GM10248 (cell line): Measurements from ENCODE around the gene SIRT7.

Experiments
- CTCF ChIA-PET: fragments of 300-600 bp; sonication (Branson Sonifier 250); formaldehyde crosslinking; extraction: SDS; loops from one replicate; lab custom pipeline; 2021; ENCODE audit warnings: antibody characterized with exemption; lab: Yijun Ruan, JAX
- POLR2A ChIA-PET: fragments of 350-650 bp; sonication (Branson Sonifier 250); formaldehyde crosslinking; extraction: SDS; loops from one replicate; lab custom pipeline; 2020; ENCODE audit warnings: antibody characterized with exemption; lab: Yijun Ruan, JAX
- DNase-seq: peaks from one replicate; pipeline ENCODE4 v3.0.0; 2012; ENCODE audit errors: extremely low spot score
- TF ChIP-seq, protein P1 (sequence below): IDR thresholded peaks from 2 replicates; pipeline ENCODE4 v1.5.1; 2012; ENCODE audit warnings: mild to moderate bottlenecking, low read depth; ENCODE audit errors: extremely low read depth, missing control alignments, control extremely low read depth

Gene SIRT7

GRCh38 chr17:81885454-81885853 is 32.5 kb downstream of the SIRT7 start:
- POLR2A ChIA-PET, result interaction anchor here (1.0 to 1.2 kb wide), 2 partner anchors 10 to 19 kb away, joined by 3 read pairs; no protein-coding TSS in a partner anchor
- TF ChIP-seq, protein P1, sequence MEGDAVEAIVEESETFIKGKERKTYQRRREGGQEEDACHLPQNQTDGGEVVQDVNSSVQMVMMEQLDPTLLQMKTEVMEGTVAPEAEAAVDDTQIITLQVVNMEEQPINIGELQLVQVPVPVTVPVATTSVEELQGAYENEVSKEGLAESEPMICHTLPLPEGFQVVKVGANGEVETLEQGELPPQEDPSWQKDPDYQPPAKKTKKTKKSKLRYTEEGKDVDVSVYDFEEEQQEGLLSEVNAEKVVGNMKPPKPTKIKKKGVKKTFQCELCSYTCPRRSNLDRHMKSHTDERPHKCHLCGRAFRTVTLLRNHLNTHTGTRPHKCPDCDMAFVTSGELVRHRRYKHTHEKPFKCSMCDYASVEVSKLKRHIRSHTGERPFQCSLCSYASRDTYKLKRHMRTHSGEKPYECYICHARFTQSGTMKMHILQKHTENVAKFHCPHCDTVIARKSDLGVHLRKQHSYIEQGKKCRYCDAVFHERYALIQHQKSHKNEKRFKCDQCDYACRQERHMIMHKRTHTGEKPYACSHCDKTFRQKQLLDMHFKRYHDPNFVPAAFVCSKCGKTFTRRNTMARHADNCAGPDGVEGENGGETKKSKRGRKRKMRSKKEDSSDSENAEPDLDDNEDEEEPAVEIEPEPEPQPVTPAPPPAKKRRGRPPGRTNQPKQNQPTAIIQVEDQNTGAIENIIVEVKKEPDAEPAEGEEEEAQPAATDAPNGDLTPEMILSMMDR, result no peak
- CTCF ChIA-PET, result interaction anchor here (1.0 to 2.3 kb wide), 3 partner anchors 11 to 16 kb away, joined by 3 to 10 read pairs (median 4); no protein-coding TSS in a partner anchor
- no peak for DNase-seq

DNA sequence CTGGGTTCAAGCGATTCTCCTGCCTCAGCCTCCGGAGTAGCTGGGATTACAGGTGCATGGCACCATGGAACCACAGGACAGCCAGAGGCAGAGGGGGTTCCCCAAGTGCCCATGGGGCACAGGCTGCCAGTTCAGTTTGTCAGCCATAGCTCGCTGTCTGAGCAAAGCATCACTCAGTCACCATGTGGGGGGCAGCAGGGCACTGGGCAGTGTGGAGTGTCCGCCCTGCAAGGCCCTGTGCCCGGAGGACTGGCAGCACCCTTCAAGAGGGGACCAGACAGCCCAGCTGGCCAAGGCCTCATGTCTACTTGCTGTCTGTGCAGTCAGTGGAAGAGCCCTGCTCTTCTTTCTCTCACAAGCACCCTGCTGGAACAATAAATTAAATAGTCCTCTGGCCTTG is 33.0 kb downstream of the SIRT7 start:
- DNase-seq, result no peak
- POLR2A ChIA-PET, result interaction anchor here (1.2 kb wide), 1 partner anchor 18 kb away, joined by 3 read pairs; no protein-coding TSS in a partner anchor
- TF ChIP-seq, protein P1, result no peak
- CTCF ChIA-PET, result interaction anchor here (1.0 to 2.3 kb wide), 3 partner anchors 11 to 15 kb away, joined by 3 to 10 read pairs (median 4); no protein-coding TSS in a partner anchor

DNA sequence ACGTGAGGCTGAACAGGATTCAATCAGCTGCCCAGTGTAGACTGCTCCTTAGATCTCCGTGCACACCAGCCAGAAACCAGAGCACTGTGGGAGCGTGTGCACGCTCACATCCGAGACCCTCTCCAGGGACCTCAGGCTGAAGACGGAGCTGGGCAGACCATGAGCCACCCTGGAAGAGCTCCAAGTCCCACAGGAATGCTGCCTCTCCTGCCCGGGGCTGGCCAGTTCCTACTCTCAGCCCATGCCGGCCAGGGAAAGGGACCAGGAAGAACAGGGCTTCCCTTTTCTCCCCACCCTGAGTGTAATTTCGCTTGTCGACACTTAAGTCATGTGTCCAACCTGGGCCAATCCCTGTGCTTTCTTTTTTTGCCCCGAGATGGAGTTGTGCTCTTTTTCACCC is 33.5 kb downstream of the SIRT7 start:
- POLR2A ChIA-PET, result interaction anchor here (1.0 to 1.2 kb wide), 2 partner anchors 10 to 18 kb away, joined by 3 to 5 read pairs; no protein-coding TSS in a partner anchor
- DNase-seq, result no peak
- CTCF ChIA-PET, result interaction anchor here (1.0 to 1.1 kb wide), 2 partner anchors 11 to 13 kb away, joined by 3 to 4 read pairs; no protein-coding TSS in a partner anchor
- TF ChIP-seq, protein P1, result no peak

GRCh38 chr17:81879121-81879520 is 38.9 kb downstream of the SIRT7 start:
- no peak for DNase-seq
- CTCF ChIA-PET, result interaction anchor here (0.9 to 1.8 kb wide), 4 partner anchors 8 to 49 kb away, joined by 3 to 5 read pairs (median 4); partner anchors contain the start of gene MAFG
- POLR2A ChIA-PET, result interaction anchor here (0.6 kb wide), 1 partner anchor 23 kb away, joined by 3 read pairs; the partner anchor contains the start of gene NPB
- TF ChIP-seq, protein P1, result no peak

DNA sequence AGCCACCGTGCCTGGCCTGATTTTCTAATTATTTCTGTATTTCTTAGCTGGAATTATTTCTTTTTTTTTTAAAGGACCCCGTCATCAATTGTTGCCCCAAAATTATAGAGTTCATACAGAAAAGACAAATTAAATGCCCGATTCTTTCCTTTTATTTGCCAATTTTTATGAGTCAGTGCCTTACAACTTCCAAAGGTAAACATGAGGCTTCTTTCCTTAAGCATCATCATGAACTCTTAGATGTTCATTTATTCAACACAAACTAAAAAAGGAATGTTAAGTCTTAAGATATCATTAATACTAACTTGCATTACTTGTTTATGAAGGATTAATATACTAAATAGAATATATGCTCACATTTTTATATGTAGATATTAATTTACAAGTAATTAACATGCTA is 39.7 kb downstream of the SIRT7 start:
- no peak for DNase-seq
- TF ChIP-seq, protein P1, result no peak
- POLR2A ChIA-PET, result interaction anchor here (0.6 kb wide), 1 partner anchor 153 kb away, joined by 6 read pairs; no protein-coding TSS in a partner anchor
- CTCF ChIA-PET, result interaction anchor here (1.0 kb wide), 1 partner anchor 8 kb away, joined by 3 read pairs; no protein-coding TSS in a partner anchor

GRCh38 chr17:81877569-81877968 is 40.4 kb downstream of the SIRT7 start:
- ChIA-PET CTCF (no interaction called here), POLR2A (no interaction called here)
- no peak for DNase-seq
- TF ChIP-seq, protein P1, result no peak
